22Rv1 (cell line): ENCODE data around the gene PCTP.

Experiments used
- H3K27ac ChIP-seq: fragments of 450-650 bp; 2 replicates; pipeline ENCODE4 v1.5.1; 2017
- ZFX ChIP-seq: fragments of 450-650 bp; IDR thresholded peaks from 2 replicates; pipeline ENCODE4 v1.6.1; 2017; ENCODE audit warnings: antibody characterized with exemption, borderline replicate concordance
- TF ChIP-seq, protein P1 (sequence below): fragments of 450-650 bp; IDR thresholded peaks from 2 replicates; pipeline ENCODE4 v1.5.1; 2017; ENCODE audit warnings: mild to moderate bottlenecking

The PCTP gene

GRCh38 chr17:55816532-55817396 is 65.9 kb downstream of the PCTP start:
- TF ChIP-seq ZFX: no peak
- TF ChIP-seq, protein P1, sequence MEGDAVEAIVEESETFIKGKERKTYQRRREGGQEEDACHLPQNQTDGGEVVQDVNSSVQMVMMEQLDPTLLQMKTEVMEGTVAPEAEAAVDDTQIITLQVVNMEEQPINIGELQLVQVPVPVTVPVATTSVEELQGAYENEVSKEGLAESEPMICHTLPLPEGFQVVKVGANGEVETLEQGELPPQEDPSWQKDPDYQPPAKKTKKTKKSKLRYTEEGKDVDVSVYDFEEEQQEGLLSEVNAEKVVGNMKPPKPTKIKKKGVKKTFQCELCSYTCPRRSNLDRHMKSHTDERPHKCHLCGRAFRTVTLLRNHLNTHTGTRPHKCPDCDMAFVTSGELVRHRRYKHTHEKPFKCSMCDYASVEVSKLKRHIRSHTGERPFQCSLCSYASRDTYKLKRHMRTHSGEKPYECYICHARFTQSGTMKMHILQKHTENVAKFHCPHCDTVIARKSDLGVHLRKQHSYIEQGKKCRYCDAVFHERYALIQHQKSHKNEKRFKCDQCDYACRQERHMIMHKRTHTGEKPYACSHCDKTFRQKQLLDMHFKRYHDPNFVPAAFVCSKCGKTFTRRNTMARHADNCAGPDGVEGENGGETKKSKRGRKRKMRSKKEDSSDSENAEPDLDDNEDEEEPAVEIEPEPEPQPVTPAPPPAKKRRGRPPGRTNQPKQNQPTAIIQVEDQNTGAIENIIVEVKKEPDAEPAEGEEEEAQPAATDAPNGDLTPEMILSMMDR: no peak
- H3K27ac ChIP-seq: no peak overlapping the region

GRCh38 chr17:55817397-55817709 is 66.5 kb downstream of the PCTP start:
- TF ChIP-seq ZFX: no peak
- TF ChIP-seq, protein P1: no peak
- no peak overlapping the region for H3K27ac ChIP-seq

GRCh38 chr17:55818026-55818425 is 67.2 kb downstream of the PCTP start:
- no peak overlapping the region for H3K27ac ChIP-seq
- no peak for TF ChIP-seq ZFX
- TF ChIP-seq, protein P1: no peak

DNA sequence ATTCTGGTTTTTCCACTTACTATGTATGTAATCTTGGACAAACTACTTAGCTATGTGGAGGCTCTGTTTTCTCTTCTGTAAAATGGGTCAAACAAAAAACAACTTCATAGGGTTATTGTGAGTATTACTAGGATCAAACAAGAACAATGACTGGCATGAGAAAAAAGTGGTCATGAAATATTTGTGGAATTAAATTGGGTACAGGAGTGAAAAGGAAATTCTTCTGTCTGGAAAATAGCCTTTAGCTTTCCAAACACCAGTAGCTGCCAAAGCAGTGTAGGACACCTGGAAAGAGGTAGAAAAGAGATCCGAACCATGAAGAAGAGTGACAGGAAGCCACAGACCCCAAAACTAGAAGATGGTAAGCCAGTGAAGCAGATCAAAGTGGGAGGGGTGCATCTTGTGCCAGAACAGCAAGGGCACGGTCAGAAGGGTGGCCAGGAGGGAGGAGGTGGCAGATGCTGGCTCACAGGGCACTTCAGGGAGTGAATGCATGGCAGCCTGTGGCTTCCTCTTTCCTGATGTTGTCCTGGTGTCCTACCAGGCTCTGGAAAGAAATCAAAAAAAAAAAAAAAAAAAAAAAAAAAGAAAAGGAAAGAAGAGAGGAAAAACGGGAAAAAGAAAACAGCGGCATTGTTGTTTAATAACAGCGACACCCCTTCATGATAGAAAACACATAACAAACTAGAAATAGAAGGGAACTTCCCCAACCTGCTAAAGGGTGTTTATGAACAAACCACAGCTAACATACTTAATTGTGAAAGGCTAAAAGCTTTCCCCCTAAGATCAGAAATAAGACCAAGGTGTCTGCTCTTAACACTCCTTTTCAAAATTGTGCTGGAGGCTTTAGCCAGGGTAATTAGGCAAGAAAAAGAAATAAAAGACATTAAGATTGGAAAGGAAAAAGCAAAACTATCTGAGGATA is 67.9 kb downstream of the PCTP start:
- TF ChIP-seq ZFX: no peak
- TF ChIP-seq, protein P1: no peak
- no peak overlapping the region for H3K27ac ChIP-seq

DNA sequence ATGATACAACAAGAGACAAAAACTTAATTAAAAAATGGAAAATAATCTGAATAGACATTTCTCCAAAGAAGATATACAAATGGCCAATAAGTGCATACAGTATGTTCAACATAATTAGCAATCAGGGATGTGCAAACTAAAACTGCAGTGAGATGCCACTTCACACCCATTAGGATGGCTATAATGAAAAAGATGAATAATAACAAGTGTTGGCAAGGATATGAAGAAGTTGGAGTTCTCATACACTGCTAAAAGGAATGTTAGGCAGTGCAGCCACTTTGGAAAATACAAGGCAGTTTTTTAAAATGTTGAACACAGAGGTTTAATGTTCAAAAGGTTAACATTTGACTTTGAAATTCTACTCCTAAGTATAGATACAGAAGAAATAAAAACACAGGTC is 69.8 kb downstream of the PCTP start:
- TF ChIP-seq, protein P1: no peak
- TF ChIP-seq ZFX: no peak
- no peak overlapping the region for H3K27ac ChIP-seq

GRCh38 chr17:55822028-55822427 is 71.2 kb downstream of the PCTP start:
- H3K27ac ChIP-seq: no peak overlapping the region
- no peak for TF ChIP-seq ZFX
- TF ChIP-seq, protein P1: no peak

- no peak for TF ChIP-seq ZFX
- TF ChIP-seq, protein P1: peak; percentile 55
- no peak overlapping the region for H3K27ac ChIP-seq
These were observed 74.4 kb downstream of the PCTP start for GRCh38 chr17:55825213-55825612.
